Measurements from ENCODE around the gene COMMD4. TPM values are rescaled to one million over a fixed set of nuclear protein-coding genes. Genes with fewer than 3 reads are reported as not detected.

Gene COMMD4
- total RNA-seq, 1 donor: 54.1 TPM

- DNase-seq (ENCODE audit: low read depth): no peak
- no peak for TF ChIP-seq CTCF (IDR thresholded peaks at IDR 0.05; ENCODE audit: insufficient read depth, low read length)
- H3K4me3 ChIP-seq (ENCODE audit: low read depth, low read length): no peak overlapping the region
These were observed 18.6 kb downstream of the COMMD4 start for GRCh38 chr15:75354454-75354853.

- H3K4me3 ChIP-seq (ENCODE audit: low read depth, low read length): no peak overlapping the region
- DNase-seq (ENCODE audit: low read depth): no peak
- no peak for TF ChIP-seq CTCF (IDR thresholded peaks at IDR 0.05; ENCODE audit: insufficient read depth, low read length)
These were observed 19.5 kb downstream of the COMMD4 start for GRCh38 chr15:75355369-75355768.

- no peak for DNase-seq (ENCODE audit: low read depth)
- no peak for TF ChIP-seq CTCF (IDR thresholded peaks at IDR 0.05; ENCODE audit: insufficient read depth, low read length)
- H3K4me3 ChIP-seq (ENCODE audit: low read depth, low read length): no peak overlapping the region
These were observed 20.1 kb downstream of the COMMD4 start for GRCh38 chr15:75356006-75356405.

GRCh38 chr15:75356517-75356916 is 20.7 kb downstream of the COMMD4 start:
- H3K4me3 ChIP-seq (ENCODE audit: low read depth, low read length): no peak overlapping the region
- TF ChIP-seq CTCF (IDR thresholded peaks at IDR 0.05; ENCODE audit: insufficient read depth, low read length): no peak
- DNase-seq (ENCODE audit: low read depth): no peak

GRCh38 chr15:75357976-75358673 is 22.3 kb downstream of the COMMD4 start:
- no peak for DNase-seq (ENCODE audit: low read depth)
- H3K4me3 ChIP-seq (ENCODE audit: low read depth, low read length): no peak overlapping the region
- TF ChIP-seq CTCF (IDR thresholded peaks at IDR 0.05; ENCODE audit: insufficient read depth, low read length): no peak

- no peak for DNase-seq (ENCODE audit: low read depth)
- no peak for TF ChIP-seq CTCF (IDR thresholded peaks at IDR 0.05; ENCODE audit: insufficient read depth, low read length)
- H3K4me3 ChIP-seq (ENCODE audit: low read depth, low read length): no peak overlapping the region
These were observed 23.1 kb downstream of the COMMD4 start for GRCh38 chr15:75358771-75359536.

Measured in fibroblast of the aortic adventitia (primary cell).